Transverse colon (tissue), 4 donors: ENCODE results near the gene LRRC17.

Experiments used
- CTCF ChIP-seq, 5 experiments: fragments of 200-600 bp in 3 of 5; fragments of 450-650 bp in 2 of 5; sonication (generic) in 3 of 5; IDR thresholded peaks; 1 replicate in 2 of 5; 2 replicates in 3 of 5; pipeline ENCODE4 v1.5.1; 2016 to 2017; ENCODE audit warnings: antibody characterized with exemption in 5 of 5, inconsistent platforms in 3 of 5, mild to moderate bottlenecking in 2 of 5, moderate library complexity in 1 of 5
- EP300 ChIP-seq: sonication (generic); formaldehyde crosslinking; IDR thresholded peaks from one replicate; pipeline ENCODE4 v1.6.1; 2017; ENCODE audit warnings: antibody characterized with exemption, low read depth
- POLR2A ChIP-seq: fragments of 450-650 bp; IDR thresholded peaks from one replicate; pipeline ENCODE4 v1.6.1; 2016; ENCODE audit warnings: antibody characterized with exemption, mild to moderate bottlenecking, moderate library complexity
- POLR2AphosphoS5 ChIP-seq, 3 donors: sonication (generic); formaldehyde crosslinking; IDR thresholded peaks; one replicate each; pipeline ENCODE4 v1.6.1; 2016; ENCODE audit warnings: antibody characterized with exemption in 3 of 3

- TF ChIP-seq CTCF (IDR thresholded peaks at IDR 0.05) (no peak), POLR2AphosphoS5 (IDR thresholded peaks at IDR 0.05) (no peak), POLR2A (no peak), EP300 (no peak)
Observed at GRCh38 chr7:102934701-102935100, 21.9 kb downstream of the LRRC17 start.
